H1 (cell line): ENCODE measurements around the gene TEX36.

ENCODE experiments used
- CEBPB ChIP-seq: IDR thresholded peaks from 2 replicates; pipeline ENCODE4 v1.6.1; 2012; ENCODE audit warnings: low read depth, low read length
- POLR2A ChIP-seq, 2 experiments: IDR thresholded peaks; 1 replicate in 1 of 2; 2 replicates in 1 of 2; pipeline ENCODE4 v1.6.1; 2011; ENCODE audit warnings: low read depth in 2 of 2, low read length in 2 of 2, mild to moderate bottlenecking in 2 of 2; ENCODE audit errors: control extremely low read depth in 1 of 2

DNA sequence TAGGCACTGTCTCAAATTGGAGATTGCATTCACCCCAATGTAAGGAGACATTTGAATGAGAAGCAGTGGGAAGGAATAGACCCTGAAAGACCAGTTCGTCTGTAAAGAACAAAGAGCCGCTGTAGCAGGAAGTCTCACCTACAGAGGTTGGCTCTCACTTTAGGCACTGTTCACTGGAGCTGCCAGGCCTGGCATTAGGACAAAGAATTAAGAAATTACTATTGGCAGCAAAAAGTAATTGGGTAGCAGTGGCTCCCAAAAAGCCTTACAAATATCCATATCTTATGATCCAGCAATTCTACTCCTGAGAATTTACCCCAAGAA is 10.5 kb upstream of the TEX36 start:
- TF ChIP-seq CEBPB (no peak), POLR2A (IDR thresholded peaks at IDR 0.05; ENCODE audit: control extremely low read depth in 1 of 2, low read depth in 2 of 2, low read length in 2 of 2) (no peak)
